ENCODE measurements around the gene KIF13A. TPM values are rescaled to one million over a fixed set of nuclear protein-coding genes. Genes with fewer than 3 reads are reported as not detected.

KIF13A gene
- total and polyA plus RNA-seq, 9 of the 15 experiments (the other 6 are each of a cell fraction or from before 2014, with no cell fraction given) = 3.6 to 44.3 (median 29.7) TPM

DNA sequence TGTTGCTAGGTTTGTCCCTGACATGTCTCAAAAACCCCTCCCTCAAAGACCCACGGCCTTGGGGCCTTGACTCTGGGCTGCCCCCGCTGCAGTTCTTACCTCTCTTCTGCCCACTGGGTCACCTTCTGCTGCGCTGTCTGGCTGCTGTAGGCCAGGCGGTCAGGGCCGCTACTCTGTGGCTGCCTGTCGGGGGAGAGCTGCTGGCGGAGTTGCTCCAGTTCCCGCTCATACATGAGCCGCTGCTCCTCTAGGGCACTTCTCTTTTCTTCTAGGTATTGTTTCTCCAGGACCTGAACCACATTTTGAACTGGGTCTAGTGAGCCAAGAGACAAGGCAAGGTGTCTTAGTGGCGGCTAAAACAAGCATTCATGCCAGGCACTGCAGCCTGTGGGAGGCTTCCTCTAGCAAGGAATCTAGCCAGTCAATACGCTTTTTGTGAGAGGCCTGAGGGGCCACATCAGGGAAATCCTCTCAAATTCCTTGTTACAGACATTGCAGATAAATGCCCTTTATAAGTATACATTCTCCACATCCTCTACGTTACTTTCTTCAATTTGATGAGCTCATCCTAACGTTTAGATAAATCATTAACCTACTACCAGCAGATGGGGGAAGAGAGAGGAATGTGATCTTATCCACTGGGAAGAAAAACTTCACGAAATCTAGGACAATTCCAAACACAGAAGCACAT is 170.4 kb downstream of the KIF13A start (continued):
- TF ChIP-seq NEUROD1 (IDR thresholded peaks at IDR 0.05; ENCODE audit: borderline replicate concordance, low read depth, low read length, partially characterized antibody) (no peak), ZNF239 (CRISPR knock-in tag; IDR thresholded peaks at IDR 0.05) (no peak), HLTF (IDR thresholded peaks at IDR 0.05) (no peak), TAL1 (IDR thresholded peaks at IDR 0.05) (no peak)

DNA sequence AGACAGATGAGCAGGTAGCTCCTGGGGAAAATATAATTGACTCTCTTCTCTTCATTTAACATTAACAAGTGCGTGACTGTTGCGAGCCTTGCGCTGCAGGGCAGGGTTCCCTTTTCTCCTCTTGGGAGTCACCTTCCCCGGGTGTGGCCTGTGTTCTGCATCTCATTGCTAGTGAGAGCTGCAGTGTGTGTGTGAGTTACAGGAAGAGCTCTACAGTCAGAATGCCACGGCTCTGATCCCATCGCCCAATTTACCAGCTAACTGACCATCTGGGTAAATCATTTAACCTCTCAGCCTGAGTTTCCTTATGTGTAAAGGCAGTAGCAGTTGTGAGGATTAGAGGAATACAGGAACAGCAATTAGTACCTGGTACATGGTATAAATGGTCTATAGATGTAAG is 173.9 kb downstream of the KIF13A start:
- H3K9me1 ChIP-seq (ENCODE audit: control insufficient read depth, insufficient read depth, low read length) = no peaks in the 10 kb centered on the region
- no peaks in the 10 kb centered on the region for H3K9me3 ChIP-seq (replicated peaks; ENCODE audit: control insufficient read depth, insufficient read depth, low read depth, low read length)
- ATAC-seq = no peak
- H3K9ac ChIP-seq (ENCODE audit: insufficient read depth in 1 of 2, low read depth in 2 of 2, low read length in 2 of 2) = no peak overlapping the region
- H3K27ac ChIP-seq (ENCODE audit: extremely low read depth, low read depth, low read length) = no peak overlapping the region
- no TSS peak for BruUV-seq (replicated peaks)
- H3K27me3 ChIP-seq (ENCODE audit: control insufficient read depth in 2 of 2, insufficient read depth in 2 of 2, low read length in 2 of 2) = no peaks in the 10 kb centered on the region
- no peak overlapping the region for H3K4me3 ChIP-seq
- no peak for TF ChIP-seq OTX1 (CRISPR knock-in tag; IDR thresholded peaks at IDR 0.05)
- TF ChIP-seq RAD21 (CRISPR knock-in tag; conservative IDR thresholded peaks at IDR 0.05 in 1 of 2, IDR thresholded peaks at IDR 0.05 in 1 of 2) = no peak
- no peak for TF ChIP-seq JUND (IDR thresholded peaks at IDR 0.05; ENCODE audit: borderline replicate concordance, low read depth, low read length)
- TF ChIP-seq JUND (tag; IDR thresholded peaks at IDR 0.05; ENCODE audit: borderline replicate concordance, low read depth, low read length) = no peak
- TF ChIP-seq ZNF3 (CRISPR knock-in tag; IDR thresholded peaks at IDR 0.05) = no peak
- TF ChIP-seq CBX1 (IDR thresholded peaks at IDR 0.05; ENCODE audit: low read depth) = no peak
- no peak for TF ChIP-seq SREBF1 (IDR thresholded peaks at IDR 0.05; ENCODE audit: borderline replicate concordance, low read depth, low read length)
- no peak for TF ChIP-seq MAZ (CRISPR knock-in tag; conservative IDR thresholded peaks at IDR 0.05 in 1 of 2, IDR thresholded peaks at IDR 0.05 in 1 of 2)
- no peak for TF ChIP-seq POLR3G (IDR thresholded peaks at IDR 0.05; ENCODE audit: extremely low read depth, insufficient read length, insufficient replicate concordance)
- no peak for TF ChIP-seq ZFP1 (CRISPR knock-in tag; IDR thresholded peaks at IDR 0.05)
- no peak for TF ChIP-seq BCLAF1 (IDR thresholded peaks at IDR 0.05; ENCODE audit: borderline replicate concordance in 1 of 2, control insufficient read depth in 1 of 2, low read depth in 2 of 2, low read length in 1 of 2)
- TF ChIP-seq SMAD1 (IDR thresholded peaks at IDR 0.05; ENCODE audit: low read depth, low read length, partially characterized antibody) = no peak
- no peak for TF ChIP-seq GABPB1 (CRISPR knock-in tag; IDR thresholded peaks at IDR 0.05)
- no peak for TF ChIP-seq CREB1 (IDR thresholded peaks at IDR 0.05)
- TF ChIP-seq CREB1 (CRISPR knock-in tag; IDR thresholded peaks at IDR 0.05) = no peak
- no peak for TF ChIP-seq DMBX1 (CRISPR knock-in tag; IDR thresholded peaks at IDR 0.05; ENCODE audit: borderline replicate concordance)
- no peak for FAIRE-seq
- in situ Hi-C loops (cut with MboI) (no loop called here), intact Hi-C loops (cut with micrococcal nuclease) (no loop called here)
- peaks cover 38% of the 10 kb centered on the region; the same call in 2 of the 3 replicates for H3K36me3 ChIP-seq (ENCODE audit: control insufficient read depth, insufficient read depth, low read length)
- ChIA-PET CTCF (ENCODE audit: low intra/inter-chr PET ratio) (no interaction called here), POLR2A (interaction anchor here (1.2 to 1.7 kb wide), 3 partner anchors 9 to 214 kb away, joined by 3 to 4 read pairs (median 4); partner anchors contain the start of gene FAM8A1)
- H2AFZ ChIP-seq (ENCODE audit: low read depth, low read length) = no peak overlapping the region
- no peak overlapping the region for H3K4me2 ChIP-seq (ENCODE audit: insufficient read depth, low read length)
- WGBS (ENCODE audit: insufficient coverage, low coverage, missing lambda C conversion rate) = 94% methylated on average over 6 of the region's 6 CpGs
- H3K4me1 ChIP-seq (replicated peaks in 1 of 2; ENCODE audit: control insufficient read depth in 2 of 2, insufficient read depth in 2 of 2, low read length in 2 of 2) = peaks cover 0 to 4% of the 10 kb centered on the region in 2 experiments; a peak in 3 of 5 replicates
- H4K20me1 ChIP-seq (replicated peaks; ENCODE audit: control insufficient read depth, insufficient read depth, low read length) = no peaks in the 10 kb centered on the region
- DNase-seq (ENCODE audit: extremely low read depth in 1 of 4, low spot score in 3 of 4) = no peak
- H3K79me2 ChIP-seq (ENCODE audit: control insufficient read depth, insufficient read depth, low read length) = no peaks in the 10 kb centered on the region
